ENCODE data around the gene CCNO. TPM values are rescaled to one million over a fixed set of nuclear protein-coding genes. Genes with fewer than 3 reads are reported as not detected.

CCNO gene
- total and polyA plus RNA-seq, 2 of the 8 experiments (the other 6 are each of a cell fraction or from before 2014, with no cell fraction given) = 0.14 to 0.41 TPM

GRCh38 chr5:55278778-55279177 lies 45.4 kb upstream of the CCNO start (continued):
- TF ChIP-seq CREB1 (IDR thresholded peaks at IDR 0.05) (no peak), CHD1 (IDR thresholded peaks at IDR 0.05; ENCODE audit: low read depth, low read length) (no peak), ZNF274 (IDR thresholded peaks at IDR 0.05; ENCODE audit: borderline replicate concordance, extremely low read depth, low read length) (no peak)
